Activated T-cell treated with anti-CD3 and anti-CD28 coated beads, Interleukin-2, amount 50 U/mL, for 24 hours (primary cell): Measurements from ENCODE around the gene COPG2.
A peak's percentile ranks its signal among the peaks of the same experiment; 100 is the strongest.
"Not testable (repeated sequence)": the region's sequence is repeated elsewhere in the genome, so short reads cannot be mapped to it uniquely, and the experiment has no call there.

Experiments
- DNase-seq: peaks from one replicate; pipeline ENCODE4 v3.0.0-alpha.2; 2020
- H3K27ac Mint-ChIP-seq: 2 replicates; pipeline ENCODE4 v1.8.0; 2020; ENCODE audit warnings: mild to moderate bottlenecking, mixed read lengths
- H3K27me3 Mint-ChIP-seq: 2 replicates; pipeline ENCODE4 v1.8.0; 2020; ENCODE audit warnings: mixed read lengths
- H3K36me3 Mint-ChIP-seq: 2 replicates; pipeline ENCODE4 v1.8.0; 2020; ENCODE audit warnings: low read depth, mixed read lengths
- H3K4me1 Mint-ChIP-seq: 2 replicates; pipeline ENCODE4 v1.8.0; 2020; ENCODE audit warnings: low read depth, mixed read lengths
- H3K4me3 Mint-ChIP-seq: 2 replicates; pipeline ENCODE4 v1.8.0; 2020; ENCODE audit warnings: mild to moderate bottlenecking, moderate library complexity, mixed read lengths
- H3K9me3 Mint-ChIP-seq: 2 replicates; pipeline ENCODE4 v1.8.0; 2020; ENCODE audit warnings: mixed read lengths

COPG2 gene

DNA sequence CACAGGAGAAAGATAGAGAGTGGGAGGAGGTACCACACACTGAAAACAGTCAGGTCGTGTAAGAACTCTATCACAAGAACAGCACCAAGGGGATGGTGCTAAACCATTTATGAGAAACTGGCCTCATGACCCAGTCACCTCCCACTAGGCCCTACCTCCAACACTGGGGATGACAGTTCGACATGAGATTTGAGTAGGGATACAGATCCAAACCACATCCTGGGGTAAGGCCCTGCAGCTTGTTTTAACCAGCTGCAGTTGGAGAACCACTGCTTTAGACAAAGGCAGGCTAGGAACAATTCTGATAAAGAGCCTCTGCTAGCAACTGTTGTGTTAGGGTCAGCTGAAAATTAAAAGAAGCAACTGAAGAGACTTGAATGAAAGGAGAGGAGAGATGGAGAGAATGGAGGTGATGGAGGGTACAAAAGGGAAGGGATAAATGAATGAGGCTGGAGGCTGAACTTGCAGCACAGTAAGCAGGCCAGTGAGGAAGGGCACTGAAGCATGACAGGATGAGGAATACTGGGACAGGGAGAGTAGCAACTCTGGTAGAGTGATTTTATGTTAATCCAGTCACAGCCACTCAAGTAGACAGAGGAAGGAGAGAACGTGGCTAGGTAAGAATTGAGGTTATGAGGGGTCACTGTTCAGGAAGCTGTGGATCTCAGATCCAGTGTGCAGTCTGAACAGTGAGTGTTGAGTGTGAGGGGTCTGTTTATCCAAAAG is 153.1 kb downstream of the COPG2 start:
- Mint-ChIP-seq H3K4me1 (no peaks in the 10 kb centered on the region), H3K27ac (no peak overlapping the region), H3K27me3 (no peaks in the 10 kb centered on the region), H3K36me3 (no peaks in the 10 kb centered on the region), H3K9me3 (no peaks in the 10 kb centered on the region), H3K4me3 (no peak overlapping the region)
- DNase-seq = no peak

GRCh38 chr7:130513447-130513846 is 155.1 kb downstream of the COPG2 start:
- Mint-ChIP-seq H3K27ac (no peak overlapping the region), H3K4me3 (no peak overlapping the region), H3K36me3 (peaks cover 3% of the 10 kb centered on the region), H3K27me3 (no peaks in the 10 kb centered on the region), H3K4me1 (no peaks in the 10 kb centered on the region), H3K9me3 (no peaks in the 10 kb centered on the region)
- no peak for DNase-seq

DNA sequence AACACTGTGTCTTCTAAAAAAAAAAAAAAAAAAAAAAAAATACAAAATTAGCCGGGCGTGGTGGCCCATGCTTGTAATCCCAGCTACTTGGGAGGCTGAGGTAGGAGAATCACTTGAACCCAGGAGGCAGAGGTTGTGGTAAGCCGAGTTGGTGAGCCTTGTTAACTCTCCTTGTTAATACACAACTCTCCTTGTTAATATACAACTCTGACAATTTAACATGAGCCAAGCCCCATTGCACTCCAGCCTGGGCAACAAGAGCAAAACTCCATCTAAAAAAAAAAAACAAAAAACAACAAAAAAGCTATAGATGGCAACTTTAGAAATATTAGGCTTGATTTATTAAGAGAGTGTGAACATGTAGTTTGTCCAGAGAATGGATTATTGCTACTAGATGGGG is 156.5 kb downstream of the COPG2 start:
- H3K4me3 Mint-ChIP-seq, H3K27ac Mint-ChIP-seq, H3K9me3 Mint-ChIP-seq, H3K4me1 Mint-ChIP-seq, DNase-seq, H3K27me3 Mint-ChIP-seq: not testable (repeated sequence)
- peaks cover 17% of the 10 kb centered on the region for H3K36me3 Mint-ChIP-seq

DNA sequence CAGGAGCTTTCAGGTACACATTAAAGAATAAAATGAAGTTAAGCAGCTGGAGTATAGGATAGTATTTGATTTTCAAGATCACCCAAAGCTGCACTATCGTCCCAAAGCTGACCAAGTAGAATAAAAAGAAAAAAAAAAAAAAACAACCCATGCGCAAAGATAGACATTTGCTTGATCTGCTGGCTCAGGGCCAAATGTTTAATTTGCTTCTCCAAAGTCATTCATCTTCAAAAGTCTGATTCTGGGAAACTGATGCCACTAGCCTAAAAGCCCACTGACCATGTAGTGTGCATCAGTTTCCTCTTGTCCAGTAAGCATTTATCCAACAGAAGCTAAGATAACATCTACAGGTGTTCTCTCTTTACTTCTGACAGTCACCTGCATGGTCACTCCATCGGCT is 162.2 kb downstream of the COPG2 start:
- Mint-ChIP-seq H3K4me1 (no peaks in the 10 kb centered on the region), H3K9me3 (no peaks in the 10 kb centered on the region), H3K36me3 (peaks cover 51% of the 10 kb centered on the region), H3K27me3 (no peaks in the 10 kb centered on the region), H3K27ac (no peak overlapping the region), H3K4me3 (no peak overlapping the region)
- DNase-seq = no peak

- Mint-ChIP-seq H3K27ac (no peak overlapping the region), H3K4me3 (no peak overlapping the region), H3K4me1 (peaks cover 3% of the 10 kb centered on the region), H3K9me3 (no peaks in the 10 kb centered on the region), H3K36me3 (peaks cover 53% of the 10 kb centered on the region), H3K27me3 (no peaks in the 10 kb centered on the region)
- DNase-seq = no peak
These were observed 162.8 kb downstream of the COPG2 start for GRCh38 chr7:130505753-130506152.

DNA sequence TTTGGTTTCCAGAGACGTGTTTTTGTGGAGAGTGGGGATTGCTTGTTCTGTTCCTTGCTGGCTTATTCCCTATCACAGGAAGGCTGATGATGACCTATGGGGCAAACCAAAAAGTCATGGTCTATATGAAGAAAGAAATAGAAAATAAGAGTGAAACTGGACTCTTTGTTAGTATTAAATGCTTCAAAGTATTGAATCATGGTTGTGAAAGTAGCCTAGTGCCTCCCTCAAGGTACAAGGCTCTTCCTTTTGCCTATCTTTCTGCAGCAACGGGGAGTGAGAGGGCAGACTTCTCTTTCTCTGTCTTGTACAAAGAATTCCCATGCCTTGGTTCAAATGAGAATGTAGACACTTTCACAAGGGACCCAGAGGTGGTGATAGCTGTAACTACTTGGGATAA is 167.6 kb downstream of the COPG2 start:
- Mint-ChIP-seq H3K27me3 (no peaks in the 10 kb centered on the region), H3K9me3 (no peaks in the 10 kb centered on the region), H3K27ac (no peak overlapping the region), H3K4me1 (peaks cover 3% of the 10 kb centered on the region), H3K36me3 (peaks cover 42% of the 10 kb centered on the region), H3K4me3 (no peak overlapping the region)
- DNase-seq = no peak

GRCh38 chr7:130500463-130500862 is 168.1 kb downstream of the COPG2 start:
- no peak overlapping the region for H3K4me3 Mint-ChIP-seq
- no peak for DNase-seq
- no peaks in the 10 kb centered on the region for H3K27me3 Mint-ChIP-seq
- H3K4me1 Mint-ChIP-seq = peaks cover 3% of the 10 kb centered on the region
- no peak overlapping the region for H3K27ac Mint-ChIP-seq
- H3K36me3 Mint-ChIP-seq = peaks cover 39% of the 10 kb centered on the region
- no peaks in the 10 kb centered on the region for H3K9me3 Mint-ChIP-seq

GRCh38 chr7:130494431-130494858 is 174.1 kb downstream of the COPG2 start:
- Mint-ChIP-seq H3K36me3 (peaks cover 4% of the 10 kb centered on the region), H3K27me3 (peaks cover 40% of the 10 kb centered on the region), H3K4me3 (no peak overlapping the region), H3K27ac (no peak overlapping the region), H3K4me1 (peaks cover 17% of the 10 kb centered on the region), H3K9me3 (no peaks in the 10 kb centered on the region)
- no peak for DNase-seq

DNA sequence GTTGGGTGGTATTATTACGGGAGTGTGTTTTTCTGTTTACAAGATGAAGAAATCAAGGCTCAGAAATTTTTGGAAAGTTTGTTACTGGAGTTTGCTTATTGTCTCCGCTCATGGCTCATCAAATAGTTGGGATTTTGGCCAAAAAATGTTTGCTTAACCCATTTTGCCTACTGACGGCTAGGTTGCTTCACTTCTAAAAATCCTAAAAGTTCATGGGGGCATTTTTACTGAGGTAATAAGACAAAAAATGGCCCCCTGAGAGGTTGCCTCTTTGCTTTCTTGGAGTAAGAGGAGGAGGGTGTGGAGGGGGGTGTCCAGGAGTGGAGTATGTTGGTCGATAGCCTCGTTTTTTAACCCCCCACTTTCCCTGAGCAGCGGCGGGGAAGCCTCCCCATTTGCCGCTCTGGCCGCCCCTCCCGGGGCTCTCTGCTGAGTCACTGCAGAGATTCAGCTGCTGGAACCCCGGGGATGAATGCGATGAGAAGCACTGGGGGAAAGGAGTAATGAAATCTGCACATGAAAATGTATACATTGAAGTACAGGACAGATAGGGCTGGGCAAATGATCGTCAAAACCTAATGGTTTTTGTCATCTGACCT is 175.2 kb downstream of the COPG2 start:
- Mint-ChIP-seq H3K4me1 (peaks cover 17% of the 10 kb centered on the region), H3K36me3 (peaks cover 4% of the 10 kb centered on the region), H3K4me3 (peak overlapping the region; percentile 57), H3K27me3 (peaks cover 48% of the 10 kb centered on the region), H3K27ac (peak overlapping the region; percentile 1), H3K9me3 (no peaks in the 10 kb centered on the region)
- DNase-seq = no peak

DNA sequence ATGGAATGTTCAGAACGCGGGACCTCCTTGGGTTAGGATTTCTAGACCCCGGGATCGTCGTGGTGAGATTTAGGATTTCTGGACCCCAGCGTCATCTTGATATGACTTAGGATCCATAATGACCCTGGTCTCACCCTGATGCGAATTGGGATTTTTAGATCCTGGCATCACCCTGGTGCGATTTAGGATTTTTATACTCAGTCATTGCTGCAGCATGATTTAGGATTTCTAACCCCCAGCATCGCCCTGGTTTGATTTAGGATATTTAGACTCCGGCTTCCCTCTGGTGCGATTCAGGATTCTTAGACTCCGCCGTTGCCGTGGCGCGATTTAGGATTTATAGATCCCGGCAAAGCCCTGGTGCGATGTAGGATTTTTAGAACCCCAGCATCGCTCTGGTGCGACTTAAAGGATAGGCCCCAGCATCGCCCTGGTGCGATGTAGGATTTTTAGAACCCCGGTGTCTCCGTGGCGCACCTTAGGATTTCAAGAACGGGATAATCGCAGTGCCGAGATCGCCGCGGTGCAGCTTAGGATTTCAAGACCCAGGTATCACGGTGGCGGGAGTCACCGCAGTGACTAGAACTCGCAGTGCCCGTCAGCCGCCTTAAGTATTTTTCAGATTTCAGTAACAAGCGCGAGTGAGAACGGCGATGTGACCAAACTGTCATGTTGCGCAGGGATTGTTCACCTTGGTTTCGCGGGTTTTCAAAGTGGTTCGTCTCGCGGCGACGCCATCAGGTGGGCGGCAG is 175.8 kb downstream of the COPG2 start:
- peak overlapping the region; percentile 57 for H3K4me3 Mint-ChIP-seq

GRCh38 chr7:130491841-130492522 is 176.6 kb downstream of the COPG2 start, which contains the start of gene MEST:
Gene MEST (plus strand): TSS chr7:130492085. CDS start chr7:130492314, 229 bp downstream.
- Mint-ChIP-seq H3K36me3 (no peaks in the 10 kb centered on the region), H3K27me3 (peaks cover 60% of the 10 kb centered on the region), H3K4me1 (peaks cover 20% of the 10 kb centered on the region), H3K4me3 (peak within 1 kb of the TSS; percentile 71), H3K27ac (no peak within 1 kb of the TSS), H3K9me3 (no peaks in the 10 kb centered on the region)
- peak; percentile 32 for DNase-seq

More for the DNA sequence above, 175.8 kb downstream of the COPG2 start:
- Mint-ChIP-seq H3K9me3 (no peaks in the 10 kb centered on the region), H3K27me3 (peaks cover 55% of the 10 kb centered on the region), H3K4me1 (peaks cover 17% of the 10 kb centered on the region), H3K36me3 (no peaks in the 10 kb centered on the region), H3K27ac (peak overlapping the region; percentile 1)
- no peak for DNase-seq

DNA sequence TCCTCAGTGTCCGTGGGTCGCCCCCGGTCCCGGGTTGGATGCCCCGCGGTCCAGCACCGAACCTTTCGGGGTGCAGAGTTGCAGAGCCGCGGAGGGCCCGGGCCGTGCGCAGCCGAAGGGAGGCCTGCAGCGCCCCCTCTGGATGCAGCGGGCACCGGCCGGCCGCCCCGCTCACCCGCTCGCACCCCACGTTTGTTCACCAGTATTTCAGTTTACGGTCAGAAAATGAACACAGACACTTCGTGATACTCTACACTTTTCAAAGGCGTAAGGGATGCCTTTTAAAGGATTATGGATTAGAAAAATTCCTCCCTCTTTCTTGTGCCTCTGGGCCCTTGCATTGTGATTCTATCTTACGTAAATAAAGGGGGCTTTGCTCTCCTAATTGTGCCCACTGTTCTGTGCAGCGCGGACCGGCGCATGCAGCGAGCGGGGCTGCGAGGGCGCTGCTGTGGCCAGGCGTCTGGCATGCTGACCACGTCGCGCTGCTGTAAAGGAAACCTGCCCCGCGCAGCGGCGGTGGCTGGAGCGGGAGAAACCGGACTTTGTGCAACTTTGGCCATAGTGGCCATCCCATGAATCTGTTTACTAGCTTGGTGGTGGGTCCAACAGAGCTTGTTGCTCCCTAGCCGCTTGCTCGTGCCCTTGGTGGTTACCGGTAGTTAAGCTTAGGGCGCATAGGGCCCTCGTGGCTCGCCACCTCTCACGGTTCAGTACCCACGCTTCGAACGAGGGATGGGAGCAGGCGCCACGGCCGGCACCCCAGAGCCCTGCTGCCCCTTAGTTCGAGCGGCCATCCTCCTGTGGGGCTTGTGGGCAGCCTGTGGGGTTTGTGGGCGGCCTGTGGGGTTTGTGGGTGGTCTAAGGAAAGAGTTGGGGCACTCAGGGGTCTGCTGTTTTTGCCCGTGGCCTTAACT is 177.4 kb downstream of the COPG2 start:
- Mint-ChIP-seq H3K9me3 (no peaks in the 10 kb centered on the region), H3K4me1 (peaks cover 27% of the 10 kb centered on the region), H3K36me3 (no peaks in the 10 kb centered on the region), H3K27ac (no peak overlapping the region), H3K27me3 (peaks cover 65% of the 10 kb centered on the region), H3K4me3 (peak overlapping the region; percentile 71)
- peak; percentile 59 for DNase-seq

GRCh38 chr7:130490311-130490791 is 178.2 kb downstream of the COPG2 start:
- H3K4me1 Mint-ChIP-seq = peaks cover 35% of the 10 kb centered on the region
- no peaks in the 10 kb centered on the region for H3K36me3 Mint-ChIP-seq
- DNase-seq = no peak
- no peak overlapping the region for H3K27ac Mint-ChIP-seq
- no peak overlapping the region for H3K4me3 Mint-ChIP-seq
- peaks cover 73% of the 10 kb centered on the region for H3K27me3 Mint-ChIP-seq
- H3K9me3 Mint-ChIP-seq = no peaks in the 10 kb centered on the region
